Activated CD8-positive, alpha-beta T cell treated with anti-CD3 and anti-CD28 coated beads for 36 hours (primary cell): ENCODE results near the gene CARD9. TPM values are rescaled to one million over a fixed set of nuclear protein-coding genes. Genes with fewer than 3 reads are reported as not detected.

Experiments
- ATAC-seq: fragments of 200-7000 bp; cut with Tn5 transposase; one replicate; pipeline ENCODE4 v1.10.0; 2021; ENCODE audit warnings: mild to moderate bottlenecking, moderate library complexity
- CTCF ChIA-PET: fragments of 350-600 bp; sonication (Branson Sonifier 250); formaldehyde crosslinking; loops from one replicate; lab custom pipeline; 2021; ENCODE audit warnings: antibody characterized with exemption; lab: Charles Lee
- POLR2A ChIA-PET: fragments of 350-600 bp; sonication (Branson Sonifier 250); formaldehyde crosslinking; loops from one replicate; lab custom pipeline; 2021; ENCODE audit warnings: antibody characterized with exemption; lab: Charles Lee
- DNase-seq: peaks from one replicate; pipeline ENCODE4 v3.0.0-alpha.2; 2020
- H3K27ac Mint-ChIP-seq: one replicate; pipeline ENCODE4 v1.8.0; 2021; ENCODE audit warnings: mild to moderate bottlenecking, mixed read lengths
- H3K27me3 Mint-ChIP-seq: one replicate; pipeline ENCODE4 v1.8.0; 2021; ENCODE audit warnings: mixed read lengths
- H3K36me3 Mint-ChIP-seq: one replicate; pipeline ENCODE4 v1.8.0; 2021; ENCODE audit warnings: low read depth, mixed read lengths
- H3K4me1 Mint-ChIP-seq: one replicate; pipeline ENCODE4 v1.8.0; 2021; ENCODE audit warnings: low read depth, mixed read lengths
- H3K4me3 Mint-ChIP-seq: one replicate; pipeline ENCODE4 v1.8.0; 2021; ENCODE audit warnings: mild to moderate bottlenecking, moderate library complexity, mixed read lengths
- H3K9me3 Mint-ChIP-seq: one replicate; pipeline ENCODE4 v1.8.0; 2021; ENCODE audit warnings: mixed read lengths
- intact Hi-C: fragments of 100-400 bp; cut with micrococcal nuclease; formaldehyde crosslinking; loops from one replicate; pipeline ENCODE4 v1.10.0; 2022
- total RNA-seq, 2 experiments: library from RNA; stranded (reverse); gene quantifications; one replicate each; pipeline ENCODE4 v1.2.3, GENCODE V29; 2021
- TF ChIP-seq, protein P1 (sequence below): fragments of 200-600 bp; IDR thresholded peaks from one replicate; pipeline ENCODE4 v1.8.0; 2022; ENCODE audit warnings: antibody characterized with exemption, mild to moderate bottlenecking

Gene CARD9
- total RNA-seq, 2 experiments from 2014 or later: 6.8 to 7.1 TPM

DNA sequence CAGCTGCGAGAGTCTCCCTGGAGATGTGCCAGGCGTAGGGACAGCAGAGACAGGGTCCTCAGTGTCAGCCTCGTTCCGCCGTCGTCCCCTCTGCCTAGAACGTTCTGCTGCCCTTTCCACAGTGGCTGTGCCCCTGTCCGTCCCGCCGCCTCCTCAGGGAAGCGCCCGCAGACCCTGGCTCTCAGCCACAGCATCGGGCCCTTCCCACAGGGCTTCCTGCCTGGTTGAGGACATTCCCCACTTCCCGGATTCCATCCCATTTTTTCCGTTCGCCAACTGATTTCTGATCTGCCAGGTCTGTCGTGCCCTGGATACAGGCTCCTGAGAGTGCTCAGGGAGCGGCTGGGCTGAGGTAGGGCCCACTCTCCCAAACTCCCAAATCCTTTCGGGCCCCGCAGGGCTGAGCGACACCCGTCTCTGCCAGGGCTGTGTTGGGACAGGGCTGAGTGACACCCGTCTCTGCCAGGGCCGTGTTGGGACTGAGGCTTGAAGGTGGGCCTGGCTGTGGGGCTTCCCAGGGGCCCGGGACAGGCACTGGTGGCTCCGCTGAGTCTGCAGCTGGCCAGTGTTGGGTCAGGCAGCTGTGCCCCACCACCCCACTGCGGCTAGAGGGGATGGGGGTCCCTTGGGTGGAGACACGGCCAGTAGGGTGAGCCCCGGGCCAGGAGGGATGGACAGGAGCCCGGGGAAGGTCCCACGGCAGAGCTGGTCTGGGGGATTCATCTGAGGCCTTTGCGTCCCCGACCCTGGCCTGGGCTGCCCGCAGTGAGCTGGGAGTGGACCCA is 25.8 kb downstream of the CARD9 start:
- DNase-seq: no peak
- TF ChIP-seq, protein P1, sequence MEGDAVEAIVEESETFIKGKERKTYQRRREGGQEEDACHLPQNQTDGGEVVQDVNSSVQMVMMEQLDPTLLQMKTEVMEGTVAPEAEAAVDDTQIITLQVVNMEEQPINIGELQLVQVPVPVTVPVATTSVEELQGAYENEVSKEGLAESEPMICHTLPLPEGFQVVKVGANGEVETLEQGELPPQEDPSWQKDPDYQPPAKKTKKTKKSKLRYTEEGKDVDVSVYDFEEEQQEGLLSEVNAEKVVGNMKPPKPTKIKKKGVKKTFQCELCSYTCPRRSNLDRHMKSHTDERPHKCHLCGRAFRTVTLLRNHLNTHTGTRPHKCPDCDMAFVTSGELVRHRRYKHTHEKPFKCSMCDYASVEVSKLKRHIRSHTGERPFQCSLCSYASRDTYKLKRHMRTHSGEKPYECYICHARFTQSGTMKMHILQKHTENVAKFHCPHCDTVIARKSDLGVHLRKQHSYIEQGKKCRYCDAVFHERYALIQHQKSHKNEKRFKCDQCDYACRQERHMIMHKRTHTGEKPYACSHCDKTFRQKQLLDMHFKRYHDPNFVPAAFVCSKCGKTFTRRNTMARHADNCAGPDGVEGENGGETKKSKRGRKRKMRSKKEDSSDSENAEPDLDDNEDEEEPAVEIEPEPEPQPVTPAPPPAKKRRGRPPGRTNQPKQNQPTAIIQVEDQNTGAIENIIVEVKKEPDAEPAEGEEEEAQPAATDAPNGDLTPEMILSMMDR: no peak
- peaks cover 4% of the 10 kb centered on the region for H3K4me1 Mint-ChIP-seq
- no peak overlapping the region for H3K4me3 Mint-ChIP-seq
- no peak overlapping the region for H3K27ac Mint-ChIP-seq
- H3K36me3 Mint-ChIP-seq: no peaks in the 10 kb centered on the region
- no peaks in the 10 kb centered on the region for H3K9me3 Mint-ChIP-seq
- no peak for ATAC-seq
- CTCF ChIA-PET: no interaction called here
- intact Hi-C loops: no loop called here
- POLR2A ChIA-PET: no interaction called here
- no peaks in the 10 kb centered on the region for H3K27me3 Mint-ChIP-seq

DNA sequence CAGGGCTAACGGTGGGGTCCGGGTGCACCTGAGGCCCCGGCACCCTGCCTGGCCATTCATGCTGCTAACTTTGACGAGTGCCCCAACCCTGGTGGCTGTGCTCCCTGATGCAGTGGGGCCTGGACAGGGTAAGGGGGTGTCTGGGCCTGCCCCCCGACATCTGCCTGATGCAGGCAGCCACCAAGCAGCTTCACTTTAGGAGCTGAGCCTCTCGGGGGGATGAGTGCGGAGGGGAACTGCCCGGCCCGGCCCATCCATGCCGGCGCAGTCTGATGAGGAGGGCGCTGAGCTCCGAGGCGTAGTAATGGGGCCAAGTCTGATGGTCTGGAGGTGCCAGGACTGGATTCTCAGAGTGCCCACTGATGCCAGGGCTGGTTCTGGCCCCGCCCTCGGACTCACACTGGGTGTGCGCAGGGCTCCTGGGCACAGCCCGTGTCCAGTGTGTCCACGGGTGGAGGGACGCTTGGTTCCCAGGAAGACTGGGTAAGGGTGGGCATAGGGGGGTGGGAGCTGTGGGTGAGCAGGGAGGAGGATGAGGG is 26.5 kb downstream of the CARD9 start:
- TF ChIP-seq, protein P1: no peak
- DNase-seq (no peak), ATAC-seq (no peak)
- Mint-ChIP-seq H3K36me3 (no peaks in the 10 kb centered on the region), H3K4me1 (peaks cover 5% of the 10 kb centered on the region), H3K4me3 (no peak overlapping the region), H3K27ac (no peak overlapping the region), H3K9me3 (no peaks in the 10 kb centered on the region), H3K27me3 (no peaks in the 10 kb centered on the region)
- ChIA-PET POLR2A (no interaction called here), CTCF (no interaction called here)
- intact Hi-C loops: no loop called here

DNA sequence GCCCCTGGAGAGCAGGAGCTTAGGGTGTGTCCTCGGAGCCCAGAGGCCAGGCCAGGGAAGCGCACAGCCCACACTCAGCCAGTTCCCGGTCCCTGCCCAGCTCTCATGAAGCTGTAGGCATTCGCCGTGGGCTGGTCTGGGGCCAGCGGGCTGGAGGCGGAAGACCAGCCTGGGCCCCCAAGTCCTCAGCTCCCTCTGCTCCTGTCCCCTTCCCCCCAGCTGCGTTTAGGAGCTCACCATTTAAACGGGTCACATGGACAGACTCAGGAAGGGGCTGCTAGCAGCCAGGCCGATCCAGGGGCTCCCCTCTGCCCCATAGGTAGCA is 27.4 kb downstream of the CARD9 start:
- TF ChIP-seq, protein P1: no peak
- Mint-ChIP-seq H3K9me3 (no peaks in the 10 kb centered on the region), H3K27me3 (no peaks in the 10 kb centered on the region), H3K4me3 (no peak overlapping the region), H3K27ac (no peak overlapping the region), H3K4me1 (peaks cover 5% of the 10 kb centered on the region), H3K36me3 (no peaks in the 10 kb centered on the region)
- ATAC-seq (no peak), DNase-seq (no peak)
- POLR2A ChIA-PET: interaction anchor here (1.3 kb wide), 1 partner anchor 12 kb away, joined by 4 read pairs; no protein-coding TSS in a partner anchor
- intact Hi-C loops: no loop called here
- CTCF ChIA-PET: interaction anchor here (1.1 kb wide), 1 partner anchor 46 kb away, joined by 3 read pairs; no protein-coding TSS in a partner anchor

DNA sequence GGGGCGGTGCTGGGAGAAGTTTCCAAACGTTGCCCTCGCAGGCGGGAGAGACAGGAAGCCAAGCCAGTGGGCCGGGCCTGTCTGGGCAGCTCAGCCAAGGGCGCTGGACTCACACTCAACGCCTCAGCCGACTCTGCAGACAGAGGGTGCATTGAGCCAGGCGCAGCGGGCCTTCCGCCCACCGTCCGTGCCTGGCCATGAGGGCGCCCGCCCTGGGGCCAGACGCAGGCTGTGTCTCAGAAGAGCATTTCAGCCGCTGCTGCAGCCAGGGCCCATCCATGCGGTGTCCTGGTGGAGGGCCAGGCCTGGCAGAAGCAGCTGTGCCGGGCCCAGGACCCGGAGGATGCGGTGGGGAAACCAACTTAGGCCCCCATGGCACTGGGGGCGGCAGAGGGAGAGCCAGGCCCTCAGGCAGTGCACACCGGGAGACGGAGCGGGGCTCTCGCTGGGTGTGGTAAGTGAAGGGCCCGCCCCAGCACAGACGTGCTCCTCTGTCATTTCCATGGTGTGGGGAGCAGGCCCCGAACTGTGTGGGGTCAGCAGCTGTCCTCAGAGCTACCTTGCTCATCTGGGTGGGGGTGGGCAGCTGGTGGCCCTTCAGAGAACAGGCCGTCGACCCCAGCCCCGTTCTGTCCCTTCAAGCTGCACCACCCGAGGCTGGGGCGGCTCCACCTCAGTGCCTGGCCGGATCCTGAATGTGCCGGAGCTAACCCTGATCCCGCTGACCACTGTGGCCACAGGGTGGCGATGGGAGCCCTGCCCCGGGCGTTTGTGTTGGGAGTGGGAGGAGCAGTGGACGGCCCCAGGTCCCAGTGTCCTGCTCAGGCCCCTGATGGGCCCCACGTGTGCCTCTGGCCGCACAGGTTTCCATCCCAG is 27.9 kb downstream of the CARD9 start:
- ChIA-PET CTCF (interaction anchor here (1.1 to 1.2 kb wide), 2 partner anchors 18 to 47 kb away, joined by 3 read pairs; partner anchors contain the start of gene DNLZ), POLR2A (interaction anchor here (1.3 to 1.4 kb wide), 2 partner anchors 13 to 18 kb away, joined by 3 to 4 read pairs; partner anchors contain the start of gene GPSM1)
- H3K9me3 Mint-ChIP-seq: no peaks in the 10 kb centered on the region
- DNase-seq: no peak
- intact Hi-C loops: no loop called here
- H3K36me3 Mint-ChIP-seq: no peaks in the 10 kb centered on the region
- peaks cover 5% of the 10 kb centered on the region for H3K4me1 Mint-ChIP-seq
- no peaks in the 10 kb centered on the region for H3K27me3 Mint-ChIP-seq
- no peak for ATAC-seq
- H3K27ac Mint-ChIP-seq: no peak overlapping the region
- H3K4me3 Mint-ChIP-seq: no peak overlapping the region
- TF ChIP-seq, protein P1: no peak
